ENCODE results near the gene MICAL2. TPM values are rescaled to one million over a fixed set of nuclear protein-coding genes. Genes with fewer than 3 reads are reported as not detected.

The MICAL2 gene
- total RNA-seq, 1 donor from 2014 or later, result 197 TPM

GRCh38 chr11:12160231-12160630 is 49.8 kb downstream of the MICAL2 start:
- Histone ChIP-seq H3K27ac (peak overlapping the region; percentile 80), H3K27me3 (no peaks in the 10 kb centered on the region), H3K4me3 (no peak overlapping the region), H3K9me3 (no peaks in the 10 kb centered on the region), H3K4me1 (peaks cover 60% of the 10 kb centered on the region), H3K36me3 (peaks cover 24% of the 10 kb centered on the region)
- no peak for DNase-seq
- ATAC-seq, result no peak
- TF ChIP-seq CTCF (IDR thresholded peaks at IDR 0.05), result no peak
- intact Hi-C loops (cut with DNase I), result no loop called here

GRCh38 chr11:12160680-12161079 is 50.3 kb downstream of the MICAL2 start:
- ATAC-seq (no peak), DNase-seq (peak; percentile 71)
- no peak overlapping the region for H3K4me3 ChIP-seq
- no peak for TF ChIP-seq CTCF (IDR thresholded peaks at IDR 0.05)
- peaks cover 60% of the 10 kb centered on the region for H3K4me1 ChIP-seq
- H3K27ac ChIP-seq, result peak overlapping the region; percentile 80
- peaks cover 20% of the 10 kb centered on the region for H3K36me3 ChIP-seq
- intact Hi-C loops (cut with DNase I), result no loop called here
- H3K9me3 ChIP-seq, result no peaks in the 10 kb centered on the region
- no peaks in the 10 kb centered on the region for H3K27me3 ChIP-seq

GRCh38 chr11:12161137-12161536 is 50.7 kb downstream of the MICAL2 start:
- Histone ChIP-seq H3K4me1 (peaks cover 56% of the 10 kb centered on the region), H3K27ac (peak overlapping the region; percentile 80), H3K9me3 (no peaks in the 10 kb centered on the region), H3K4me3 (no peak overlapping the region), H3K36me3 (peaks cover 20% of the 10 kb centered on the region), H3K27me3 (no peaks in the 10 kb centered on the region)
- peak; percentile 12 for DNase-seq
- TF ChIP-seq CTCF (IDR thresholded peaks at IDR 0.05), result no peak
- no peak for ATAC-seq
- intact Hi-C loops (cut with DNase I), result no loop called here

- Histone ChIP-seq H3K36me3 (peaks cover 20% of the 10 kb centered on the region), H3K27ac (no peak overlapping the region), H3K27me3 (no peaks in the 10 kb centered on the region), H3K9me3 (no peaks in the 10 kb centered on the region), H3K4me3 (no peak overlapping the region), H3K4me1 (peaks cover 51% of the 10 kb centered on the region)
- ATAC-seq (peak; percentile 5), DNase-seq (peak; percentile 22)
- intact Hi-C loops (cut with DNase I), result no loop called here
- no peak for TF ChIP-seq CTCF (IDR thresholded peaks at IDR 0.05)
These were observed 51.4 kb downstream of the MICAL2 start for GRCh38 chr11:12161603-12162350.

GRCh38 chr11:12162652-12163051 is 52.3 kb downstream of the MICAL2 start:
- intact Hi-C loops (cut with DNase I), result no loop called here
- Histone ChIP-seq H3K36me3 (peaks cover 20% of the 10 kb centered on the region), H3K9me3 (no peaks in the 10 kb centered on the region), H3K27ac (peak overlapping the region; percentile 14), H3K4me1 (peaks cover 51% of the 10 kb centered on the region), H3K27me3 (no peaks in the 10 kb centered on the region), H3K4me3 (no peak overlapping the region)
- ATAC-seq, result no peak
- no peak for TF ChIP-seq CTCF (IDR thresholded peaks at IDR 0.05)
- no peak for DNase-seq

All from upper lobe of right lung (tissue), 1 donor.